H9 (cell line): ENCODE measurements around the gene NOS1AP. TPM values are rescaled to one million over a fixed set of nuclear protein-coding genes. Genes with fewer than 3 reads are reported as not detected.

Experiments
- DNase-seq: peaks from one replicate; pipeline ENCODE4 v3.0.0-alpha.2; 2017
- H2AFZ ChIP-seq: one replicate; pipeline ENCODE4 v1.6.1; 2013; ENCODE audit warnings: mild to moderate bottlenecking, low read length, control low read depth, moderate library complexity
- H2AK5ac ChIP-seq: 2 replicates; pipeline ENCODE4 v1.6.1; 2013; ENCODE audit warnings: low read length, control low read depth, mixed read lengths; ENCODE audit not compliant: insufficient read length
- H2BK120ac ChIP-seq: one replicate; pipeline ENCODE4 v1.6.1; 2013; ENCODE audit warnings: low read depth, mild to moderate bottlenecking, low read length, control low read depth, inconsistent platforms; ENCODE audit not compliant: poor library complexity, severe bottlenecking
- H2BK12ac ChIP-seq: 2 replicates; pipeline ENCODE4 v1.6.1; 2013; ENCODE audit warnings: low read length, control low read depth, mixed read lengths, low read depth; ENCODE audit not compliant: insufficient read length
- H2BK15ac ChIP-seq: 2 replicates; pipeline ENCODE4 v1.6.1; 2013; ENCODE audit warnings: low read depth, low read length, control low read depth
- H2BK20ac ChIP-seq: one replicate; pipeline ENCODE4 v1.6.1; 2013; ENCODE audit warnings: low read depth, mild to moderate bottlenecking, low read length, control low read depth, inconsistent platforms; ENCODE audit not compliant: poor library complexity, severe bottlenecking
- H2BK5ac ChIP-seq: 2 replicates; pipeline ENCODE4 v1.6.1; 2013; ENCODE audit warnings: low read length, control low read depth, mixed read lengths; ENCODE audit not compliant: insufficient read length
- H3K14ac ChIP-seq: 2 replicates; pipeline ENCODE4 v1.6.1; 2013; ENCODE audit warnings: low read length, control low read depth; ENCODE audit not compliant: insufficient read depth
- H3K18ac ChIP-seq: 2 replicates; pipeline ENCODE4 v1.6.1; 2013; ENCODE audit warnings: low read depth, mild to moderate bottlenecking, mixed read lengths, low read length, control low read depth; ENCODE audit not compliant: insufficient read length
- H3K23ac ChIP-seq: 2 replicates; pipeline ENCODE4 v1.6.1; 2013; ENCODE audit warnings: low read length, control low read depth, mixed read lengths, low read depth; ENCODE audit not compliant: insufficient read length
- H3K23me2 ChIP-seq: 2 replicates; pipeline ENCODE4 v1.6.1; 2013; ENCODE audit warnings: low read depth, mild to moderate bottlenecking, mixed read lengths, low read length, control low read depth; ENCODE audit not compliant: insufficient read length, poor library complexity, severe bottlenecking
- H3K27ac ChIP-seq: 2 replicates; pipeline ENCODE4 v1.5.1; 2013; ENCODE audit warnings: low read length, control low read depth, mixed read lengths, low read depth; ENCODE audit not compliant: insufficient read length
- H3K27me3 ChIP-seq: 2 replicates; pipeline ENCODE4 v1.6.1; 2013; ENCODE audit warnings: low read length, control low read depth, inconsistent platforms; ENCODE audit not compliant: insufficient read depth
- H3K4ac ChIP-seq: 2 replicates; pipeline ENCODE4 v1.6.1; 2013; ENCODE audit warnings: low read depth, mild to moderate bottlenecking, control low read depth, inconsistent platforms, low read length, moderate library complexity
- H3K4me1 ChIP-seq: 2 replicates; pipeline ENCODE4 v1.6.1; 2013; ENCODE audit warnings: low read length, control low read depth, inconsistent platforms; ENCODE audit not compliant: insufficient read depth
- H3K4me2 ChIP-seq: 2 replicates; pipeline ENCODE4 v1.6.1; 2013; ENCODE audit warnings: low read length, control low read depth, mixed read lengths; ENCODE audit not compliant: insufficient read length, insufficient read depth
- H3K56ac ChIP-seq: 2 replicates; pipeline ENCODE4 v1.6.1; 2013; ENCODE audit warnings: low read depth, mild to moderate bottlenecking, mixed read lengths, low read length, control low read depth; ENCODE audit not compliant: insufficient read length
- H3K79me1 ChIP-seq: 2 replicates; pipeline ENCODE4 v1.6.1; 2013; ENCODE audit warnings: low read depth, mild to moderate bottlenecking, moderate library complexity, low read length, control low read depth, inconsistent platforms; ENCODE audit not compliant: insufficient read depth, poor library complexity, severe bottlenecking
- H3K79me2 ChIP-seq: 2 replicates; pipeline ENCODE4 v1.6.1; 2013; ENCODE audit warnings: low read length, control low read depth, inconsistent platforms; ENCODE audit not compliant: insufficient read depth
- H3K9ac ChIP-seq: 2 replicates; pipeline ENCODE4 v1.6.1; 2013; ENCODE audit warnings: low read length, control low read depth, mixed read lengths; ENCODE audit not compliant: insufficient read length; ENCODE audit errors: extremely low read depth
- H3K9me3 ChIP-seq: one replicate; pipeline ENCODE4 v1.6.1; 2013; ENCODE audit warnings: low read depth, low read length, inconsistent platforms; ENCODE audit not compliant: control insufficient read depth
- H3T11ph ChIP-seq: one replicate; pipeline ENCODE4 v1.6.1; 2013; ENCODE audit warnings: mild to moderate bottlenecking, low read length, control low read depth, inconsistent platforms
- H4K20me1 ChIP-seq: one replicate; pipeline ENCODE4 v1.6.1; 2013; ENCODE audit not compliant: control insufficient read depth, insufficient read length, insufficient read depth
- H4K5ac ChIP-seq: 2 replicates; pipeline ENCODE4 v1.6.1; 2013; ENCODE audit warnings: low read depth, mild to moderate bottlenecking, mixed read lengths, low read length, control low read depth; ENCODE audit not compliant: insufficient read length
- H4K8ac ChIP-seq: replicated peaks from 2 replicates; pipeline ENCODE4 v1.6.1; 2013; ENCODE audit warnings: low read length, control low read depth, mixed read lengths, low read depth; ENCODE audit not compliant: insufficient read length
- H4K91ac ChIP-seq: 2 replicates; pipeline ENCODE4 v1.6.1; 2013; ENCODE audit warnings: low read depth, mild to moderate bottlenecking, moderate library complexity, mixed read lengths, low read length, control low read depth; ENCODE audit not compliant: insufficient read length
- H3K27ac Mint-ChIP-seq, 3 experiments: 2 replicates in 2 of 3; 3 replicates in 1 of 3; pipeline ENCODE4 v1.8.0; 2020 to 2021; ENCODE audit warnings: mixed read lengths in 3 of 3, mild to moderate bottlenecking in 1 of 3, moderate library complexity in 1 of 3
- H3K27me3 Mint-ChIP-seq: 2 replicates; pipeline ENCODE4 v1.8.0; 2021; ENCODE audit warnings: low read depth, mild to moderate bottlenecking, moderate library complexity, mixed read lengths
- H3K36me3 Mint-ChIP-seq, 3 experiments: 2 replicates in 2 of 3; 3 replicates in 1 of 3; pipeline ENCODE4 v1.8.0; 2020 to 2021; ENCODE audit warnings: low read depth in 3 of 3, mixed read lengths in 3 of 3; ENCODE audit not compliant: insufficient read depth in 1 of 3
- H3K4me1 Mint-ChIP-seq, 2 experiments: 2 replicates each; pipeline ENCODE4 v1.8.0; 2020; ENCODE audit warnings: mixed read lengths in 2 of 2
- H3K4me3 Mint-ChIP-seq, 2 experiments: 2 replicates in 1 of 2; 3 replicates in 1 of 2; pipeline ENCODE4 v1.8.0; 2020 to 2021; ENCODE audit warnings: mild to moderate bottlenecking in 2 of 2, mixed read lengths in 2 of 2, moderate library complexity in 1 of 2
- H3K9me3 Mint-ChIP-seq, 2 experiments: 2 replicates in 1 of 2; 3 replicates in 1 of 2; pipeline ENCODE4 v1.8.0; 2020; ENCODE audit warnings: mild to moderate bottlenecking in 2 of 2, mixed read lengths in 2 of 2, moderate library complexity in 1 of 2
- WGBS: extraction: QIAGEN DNeasy Blood & Tissue Kit; methylation state at CpG from one replicate; pipeline ENCODE4 v1.1.7; 2013; ENCODE audit warnings: missing lambda C conversion rate, low lambda C conversion rate, mixed read lengths; ENCODE audit not compliant: insufficient read length; ENCODE audit errors: extremely low coverage; 5-methylcytosine and 5-hydroxymethylcytosine counted together
- total RNA-seq: library from RNA; stranded (reverse); gene quantifications from 2 replicates; pipeline ENCODE4 v1.2.1, GENCODE V29; 2021
- TF ChIP-seq, protein P1 (sequence below): fragments of 200-600 bp; sonication (generic); conservative IDR thresholded peaks from 3 replicates; pipeline ENCODE4 v1.8.0; 2021; ENCODE audit warnings: antibody characterized with exemption, mild to moderate bottlenecking

NOS1AP gene
- total RNA-seq, 1 experiment from 2014 or later, result 8.4 TPM

DNA sequence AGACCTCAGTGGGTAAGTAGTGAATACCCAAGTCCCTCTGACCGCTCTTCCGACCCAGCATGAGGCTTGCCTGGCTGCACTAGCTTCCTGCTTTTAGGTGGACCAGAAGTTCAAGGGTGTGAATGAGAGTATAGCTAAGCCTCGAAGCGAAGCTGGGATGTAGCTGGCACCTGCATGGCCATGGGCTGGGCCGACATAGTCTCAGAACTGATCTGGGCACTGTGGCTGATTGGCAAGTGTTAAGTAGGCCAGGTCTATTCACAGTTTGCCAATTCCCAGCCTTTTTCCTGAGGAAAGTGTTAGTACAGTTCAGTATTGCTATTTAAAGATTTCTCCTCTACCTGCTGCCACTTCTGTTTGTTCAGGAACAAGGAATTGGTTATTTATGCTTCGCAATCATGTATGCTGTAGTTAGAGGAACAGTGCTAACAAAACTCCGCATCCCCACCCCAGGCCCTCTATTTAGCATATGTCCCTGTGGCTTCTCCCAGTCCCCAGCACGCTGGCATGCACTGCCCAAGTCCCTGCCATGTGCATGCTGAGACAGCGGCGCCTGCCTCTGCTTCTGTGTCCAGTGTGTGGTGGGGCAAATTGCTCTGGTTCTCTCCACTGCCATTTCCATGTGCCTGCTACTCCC is 290.9 kb downstream of the NOS1AP start:
- H3K9me3 Mint-ChIP-seq, result no peaks in the 10 kb centered on the region
- no peak overlapping the region for H3K4me3 Mint-ChIP-seq
- H3K4me1 ChIP-seq, result no peaks in the 10 kb centered on the region
- H3K56ac ChIP-seq, result no peak overlapping the region
- peaks cover 3 to 7% of the 10 kb centered on the region in 2 experiments; a peak in 3 of 4 replicates for H3K4me1 Mint-ChIP-seq
- H3K4me2 ChIP-seq, result no peak overlapping the region
- WGBS, result no CpG with 5 or more reads among the region's 10 CpGs
- H3K27ac Mint-ChIP-seq, result no peak overlapping the region
- H3K9me3 ChIP-seq, result no peaks in the 10 kb centered on the region
- H2BK15ac ChIP-seq, result no peak overlapping the region
- H4K5ac ChIP-seq, result no peak overlapping the region
- H2AK5ac ChIP-seq, result no peak overlapping the region
- H2BK120ac ChIP-seq, result no peak overlapping the region
- H3K79me1 ChIP-seq, result no peaks in the 10 kb centered on the region
- H3K14ac ChIP-seq, result no peak overlapping the region
- H3K4ac ChIP-seq, result no peak overlapping the region
- no peak overlapping the region for H2BK12ac ChIP-seq
- no peak overlapping the region for H2BK5ac ChIP-seq
- H3K27me3 ChIP-seq, result no peaks in the 10 kb centered on the region
- H2AFZ ChIP-seq, result no peak overlapping the region
- H3K9ac ChIP-seq, result no peak overlapping the region
- H3K23ac ChIP-seq, result no peak overlapping the region
- no peak overlapping the region for H3T11ph ChIP-seq
- no peaks in the 10 kb centered on the region for H3K79me2 ChIP-seq
- H4K8ac ChIP-seq, result no peak overlapping the region
- H3K27ac ChIP-seq, result no peak overlapping the region
- no peak for DNase-seq
- H4K20me1 ChIP-seq, result no peaks in the 10 kb centered on the region
- TF ChIP-seq, protein P1, sequence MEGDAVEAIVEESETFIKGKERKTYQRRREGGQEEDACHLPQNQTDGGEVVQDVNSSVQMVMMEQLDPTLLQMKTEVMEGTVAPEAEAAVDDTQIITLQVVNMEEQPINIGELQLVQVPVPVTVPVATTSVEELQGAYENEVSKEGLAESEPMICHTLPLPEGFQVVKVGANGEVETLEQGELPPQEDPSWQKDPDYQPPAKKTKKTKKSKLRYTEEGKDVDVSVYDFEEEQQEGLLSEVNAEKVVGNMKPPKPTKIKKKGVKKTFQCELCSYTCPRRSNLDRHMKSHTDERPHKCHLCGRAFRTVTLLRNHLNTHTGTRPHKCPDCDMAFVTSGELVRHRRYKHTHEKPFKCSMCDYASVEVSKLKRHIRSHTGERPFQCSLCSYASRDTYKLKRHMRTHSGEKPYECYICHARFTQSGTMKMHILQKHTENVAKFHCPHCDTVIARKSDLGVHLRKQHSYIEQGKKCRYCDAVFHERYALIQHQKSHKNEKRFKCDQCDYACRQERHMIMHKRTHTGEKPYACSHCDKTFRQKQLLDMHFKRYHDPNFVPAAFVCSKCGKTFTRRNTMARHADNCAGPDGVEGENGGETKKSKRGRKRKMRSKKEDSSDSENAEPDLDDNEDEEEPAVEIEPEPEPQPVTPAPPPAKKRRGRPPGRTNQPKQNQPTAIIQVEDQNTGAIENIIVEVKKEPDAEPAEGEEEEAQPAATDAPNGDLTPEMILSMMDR, result no peak
- no peak overlapping the region for H3K18ac ChIP-seq
- H4K91ac ChIP-seq, result no peak overlapping the region
- H3K27me3 Mint-ChIP-seq, result no peaks in the 10 kb centered on the region
- H2BK20ac ChIP-seq, result no peak overlapping the region
- H3K23me2 ChIP-seq, result no peaks in the 10 kb centered on the region
- peaks cover 5 to 14% (median 8%) of the 10 kb centered on the region in 3 experiments; a peak in 3 of 7 replicates for H3K36me3 Mint-ChIP-seq
